CD4-positive, alpha-beta T cell (primary cell): ENCODE results near the gene EXOC5. TPM values are rescaled to one million over a fixed set of nuclear protein-coding genes. Genes with fewer than 3 reads are reported as not detected.

Experiments used
- ATAC-seq: fragments of 200-7000 bp; cut with Tn5 transposase; one replicate; pipeline ENCODE4 v1.10.0; 2022; ENCODE audit warnings: mild to moderate bottlenecking; ENCODE audit not compliant: poor library complexity
- CTCF ChIA-PET: fragments of 350-600 bp; sonication (Branson Sonifier 250); formaldehyde crosslinking; loops from one replicate; lab custom pipeline; 2021; ENCODE audit warnings: antibody characterized with exemption, inconsistent platforms; lab: Charles Lee
- POLR2A ChIA-PET: fragments of 350-600 bp; sonication (Branson Sonifier 250); formaldehyde crosslinking; loops from one replicate; lab custom pipeline; 2021; ENCODE audit warnings: antibody characterized with exemption, inconsistent platforms; lab: Charles Lee
- DNase-seq, 14 experiments: peaks; one replicate each; pipeline ENCODE4 v3.0.0-alpha.2; 2013 to 2020; ENCODE audit warnings: mixed read lengths in 2 of 14
- H3K27ac ChIP-seq, 2 donors: one replicate each; pipeline versions ENCODE4 v1.5.1 to v1.7.0; 2013; ENCODE audit warnings: low read length in 2 of 2, low read depth in 1 of 2, mild to moderate bottlenecking in 1 of 2
- H3K27me3 ChIP-seq, 2 experiments: 1 replicate in 1 of 2; 2 replicates in 1 of 2; pipeline versions ENCODE4 v1.6.1 to v1.7.0; 2013; ENCODE audit warnings: low read length in 2 of 2, control low read depth in 1 of 2, mild to moderate bottlenecking in 1 of 2, moderate library complexity in 1 of 2; ENCODE audit not compliant: insufficient read depth in 2 of 2, control insufficient read depth in 1 of 2
- H3K36me3 ChIP-seq: one replicate; pipeline ENCODE4 v1.6.1; 2013; ENCODE audit warnings: low read length, control low read depth; ENCODE audit not compliant: insufficient read depth
- H3K4me1 ChIP-seq: one replicate; pipeline ENCODE4 v1.6.1; 2013; ENCODE audit warnings: low read length, control low read depth; ENCODE audit not compliant: insufficient read depth
- H3K4me3 ChIP-seq: one replicate; pipeline ENCODE4 v1.5.1; 2013; ENCODE audit warnings: mild to moderate bottlenecking, low read length, moderate library complexity
- H3K9me3 ChIP-seq, 2 experiments: 1 replicate in 1 of 2; 2 replicates in 1 of 2; pipeline versions ENCODE4 v1.6.1 to v1.7.0; 2013; ENCODE audit warnings: low read length in 2 of 2, mild to moderate bottlenecking in 2 of 2, control low read depth in 1 of 2, moderate library complexity in 1 of 2; ENCODE audit not compliant: control insufficient read depth in 1 of 2, insufficient read depth in 1 of 2
- H3K27ac Mint-ChIP-seq: one replicate; pipeline ENCODE4 v1.8.0; 2020; ENCODE audit warnings: mixed read lengths
- H3K27me3 Mint-ChIP-seq: one replicate; pipeline ENCODE4 v1.8.0; 2021; ENCODE audit warnings: mixed read lengths
- H3K36me3 Mint-ChIP-seq: one replicate; pipeline ENCODE4 v1.8.0; 2021; ENCODE audit warnings: low read depth, mixed read lengths
- H3K4me1 Mint-ChIP-seq: one replicate; pipeline ENCODE4 v1.8.0; 2021; ENCODE audit warnings: low read depth, mixed read lengths
- H3K4me3 Mint-ChIP-seq: one replicate; pipeline ENCODE4 v1.8.0; 2020; ENCODE audit warnings: mild to moderate bottlenecking, mixed read lengths
- H3K9me3 Mint-ChIP-seq: one replicate; pipeline ENCODE4 v1.8.0; 2020; ENCODE audit warnings: mixed read lengths
- CTCF ChIP-seq: fragments of 200-600 bp; IDR thresholded peaks from one replicate; pipeline ENCODE4 v1.8.0; 2022; ENCODE audit warnings: antibody characterized with exemption, mild to moderate bottlenecking
- intact Hi-C, 2 experiments: fragments of 100-400 bp; cut with DNase I in 1 of 2; cut with micrococcal nuclease in 1 of 2; formaldehyde crosslinking; loops; one replicate each; pipeline versions ENCODE4 v1.15.1 to v1.9.0; 2023 to 2025; cut with DNase I, micrococcal nuclease
- total RNA-seq, 174 experiments: library from RNA in 2 of 174; stranded (reverse) in 2 of 174; gene quantifications; one replicate each; pipeline ENCODE4 v1.2.3 and lab custom pipeline; 2021 to 2026

The EXOC5 gene
- total RNA-seq, 2 experiments from 2014 or later: 17.1 to 18.1 TPM

GRCh38 chr14:57291692-57292647 is 23.3 kb upstream of the EXOC5 start:
- H3K36me3 Mint-ChIP-seq: peaks cover 34% of the 10 kb centered on the region
- DNase-seq (no peak), ATAC-seq (no peak)
- ChIA-PET POLR2A (interaction anchor here (0.6 kb wide), 1 partner anchor 23 kb away, joined by 3 read pairs; the partner anchor contains the start of gene AP5M1), CTCF (no interaction called here)
- no peak overlapping the region for H3K27ac ChIP-seq
- no peaks in the 10 kb centered on the region for H3K27me3 Mint-ChIP-seq
- no peaks in the 10 kb centered on the region for H3K4me1 Mint-ChIP-seq
- no peaks in the 10 kb centered on the region for H3K9me3 ChIP-seq
- intact Hi-C loops: loop anchor here in 1 of 2 experiments (5.0 kb wide), 1 partner anchor 85 kb away; no protein-coding TSS in a partner anchor
- H3K4me3 Mint-ChIP-seq: no peak overlapping the region
- no peaks in the 10 kb centered on the region for H3K9me3 Mint-ChIP-seq
- H3K27me3 ChIP-seq: no peaks in the 10 kb centered on the region
- peaks cover 28% of the 10 kb centered on the region for H3K36me3 ChIP-seq
- no peak overlapping the region for H3K27ac Mint-ChIP-seq
- no peaks in the 10 kb centered on the region for H3K4me1 ChIP-seq
- no peak overlapping the region for H3K4me3 ChIP-seq
- no peak for TF ChIP-seq CTCF

- intact Hi-C loops: loop anchor here in 1 of 2 experiments (5.0 kb wide), 1 partner anchor 83 kb away; no protein-coding TSS in a partner anchor
- ATAC-seq (no peak), DNase-seq (no peak)
- Histone ChIP-seq H3K4me3 (no peak overlapping the region), H3K4me1 (no peaks in the 10 kb centered on the region), H3K36me3 (peaks cover 40% of the 10 kb centered on the region), H3K27ac (no peak overlapping the region), H3K9me3 (no peaks in the 10 kb centered on the region), H3K27me3 (no peaks in the 10 kb centered on the region)
- ChIA-PET POLR2A (interaction anchor here (2.0 kb wide), 1 partner anchor 22 kb away, joined by 5 read pairs; the partner anchor contains the start of genes AP5M1 and EXOC5), CTCF (interaction anchor here (0.6 kb wide), 1 partner anchor 49 kb away, joined by 3 read pairs; no protein-coding TSS in a partner anchor)
- no peaks in the 10 kb centered on the region for H3K9me3 Mint-ChIP-seq
- H3K4me3 Mint-ChIP-seq: no peak overlapping the region
- H3K36me3 Mint-ChIP-seq: peaks cover 44% of the 10 kb centered on the region
- no peaks in the 10 kb centered on the region for H3K27me3 Mint-ChIP-seq
- no peaks in the 10 kb centered on the region for H3K4me1 Mint-ChIP-seq
- H3K27ac Mint-ChIP-seq: no peak overlapping the region
- no peak for TF ChIP-seq CTCF
Observed at GRCh38 chr14:57290751-57291150, 22.0 kb upstream of the EXOC5 start.

GRCh38 chr14:57287745-57288144 is 19.0 kb upstream of the EXOC5 start:
- DNase-seq (no peak), ATAC-seq (no peak)
- intact Hi-C loops: no loop called here
- Histone ChIP-seq H3K36me3 (peaks cover 64% of the 10 kb centered on the region), H3K27me3 (no peaks in the 10 kb centered on the region), H3K4me3 (no peak overlapping the region), H3K27ac (no peak overlapping the region), H3K4me1 (no peaks in the 10 kb centered on the region), H3K9me3 (no peaks in the 10 kb centered on the region)
- Mint-ChIP-seq H3K4me3 (no peak overlapping the region), H3K4me1 (no peaks in the 10 kb centered on the region), H3K27ac (no peak overlapping the region), H3K27me3 (no peaks in the 10 kb centered on the region), H3K36me3 (peaks cover 74% of the 10 kb centered on the region), H3K9me3 (no peaks in the 10 kb centered on the region)
- TF ChIP-seq CTCF: no peak
- CTCF ChIA-PET: no interaction called here
- POLR2A ChIA-PET: no interaction called here
